HG03196 (cell line): ENCODE data around the gene WNT7B.

Source experiments
- ATAC-seq: cut with Tn5 transposase; IDR thresholded peaks from one replicate; pipeline ENCODE4 v1.9.1; 2021; ENCODE audit not compliant: unreplicated experiment

WNT7B gene

DNA sequence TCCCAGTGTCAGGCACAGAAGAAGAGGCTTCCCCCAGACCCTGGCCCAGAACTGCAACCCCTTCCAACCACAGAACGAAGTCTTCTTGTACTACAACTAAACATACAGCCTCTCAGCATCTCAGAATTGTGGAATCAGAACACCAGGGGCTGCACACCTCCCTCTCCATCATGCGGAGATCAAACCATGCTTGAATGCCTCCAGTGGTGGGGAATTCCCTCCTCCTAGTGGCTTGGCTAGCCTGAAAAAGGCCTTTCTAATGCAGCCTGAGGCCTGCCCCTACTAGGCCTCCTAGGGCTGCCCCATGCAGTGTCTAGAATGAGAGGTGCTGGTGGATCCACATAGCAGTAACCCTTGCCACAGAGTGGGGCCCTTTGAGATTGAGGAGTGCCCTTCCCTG is 62.7 kb downstream of the WNT7B start:
- no peak for ATAC-seq

DNA sequence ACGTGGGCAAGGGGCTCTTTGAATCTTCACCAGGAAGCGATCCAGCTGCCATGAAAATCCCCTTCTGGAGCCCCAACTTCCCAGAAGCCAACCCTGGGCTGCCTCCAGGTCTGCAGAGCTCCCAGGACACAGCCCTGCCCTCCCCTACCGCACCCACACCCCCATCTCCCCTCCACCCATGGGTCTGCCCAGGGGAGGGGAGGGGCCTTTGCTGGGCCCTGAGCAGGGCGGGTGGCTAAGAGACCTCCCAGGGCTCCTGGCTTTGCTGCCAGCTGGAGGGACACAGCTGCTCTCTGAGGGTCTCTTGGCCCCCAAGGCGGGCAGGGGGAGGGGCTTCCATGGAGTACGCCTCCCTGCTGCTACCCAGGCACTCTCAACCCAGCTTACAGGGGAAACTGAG is 64.1 kb downstream of the WNT7B start:
- no peak for ATAC-seq

- ATAC-seq: no peak
Measured at GRCh38 chr22:45911601-45912271, 65.2 kb downstream of the WNT7B start.

DNA sequence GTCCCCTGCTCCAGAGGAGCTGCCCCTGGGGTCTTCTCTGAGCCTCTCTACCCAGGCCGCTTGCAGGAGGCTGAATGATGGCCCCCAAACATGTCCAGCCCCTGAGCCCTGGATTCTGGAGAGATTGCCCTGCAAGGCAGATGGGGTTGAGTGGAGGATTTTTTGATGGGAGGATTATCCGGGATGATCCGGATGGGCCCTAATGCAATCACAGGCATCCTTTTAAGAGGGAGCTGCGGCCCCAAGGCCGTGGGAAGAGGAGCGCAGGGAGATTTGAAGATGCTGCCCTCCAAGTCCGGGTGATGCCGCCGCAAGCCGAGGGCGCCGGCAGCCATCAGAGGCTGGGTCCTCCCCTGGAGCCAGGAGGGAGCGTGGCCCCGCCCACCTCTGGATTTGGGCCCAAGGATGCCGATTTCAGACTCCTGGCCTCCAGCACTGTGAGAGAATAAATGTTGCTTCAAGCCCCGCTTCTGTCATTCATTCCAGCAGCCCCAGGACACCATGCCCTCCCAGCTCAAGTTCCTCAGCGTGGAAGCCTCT is 66.0 kb downstream of the WNT7B start:
- no peak for ATAC-seq

- ATAC-seq: no peak
Measured at GRCh38 chr22:45908961-45909360, 68.0 kb downstream of the WNT7B start.

DNA sequence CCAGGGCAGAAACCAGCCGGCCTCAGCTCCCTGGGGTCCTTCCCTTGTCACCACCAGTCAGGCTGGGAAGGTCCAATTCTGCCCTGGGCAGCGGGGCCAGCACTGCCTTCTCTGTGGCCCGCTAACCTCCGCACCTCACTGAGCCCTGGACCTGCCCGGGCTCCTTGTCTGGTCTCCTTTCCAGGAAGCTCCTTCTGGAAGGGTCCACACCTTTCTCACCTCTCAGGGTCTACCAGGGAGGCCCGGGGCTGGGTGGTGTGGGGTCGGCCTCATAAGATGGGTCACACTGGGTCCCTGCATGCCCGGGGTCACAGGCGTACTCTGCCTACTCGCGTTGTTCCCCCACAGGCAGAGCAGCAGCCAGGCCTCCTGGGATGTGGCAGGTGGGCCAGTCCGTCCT is 69.0 kb downstream of the WNT7B start:
- ATAC-seq: no peak

GRCh38 chr22:45907378-45907777 is 69.6 kb downstream of the WNT7B start:
- ATAC-seq: no peak

- no peak for ATAC-seq
Measured at GRCh38 chr22:45906946-45907345, 70.0 kb downstream of the WNT7B start.

GRCh38 chr22:45905924-45906865 is 70.8 kb downstream of the WNT7B start:
- ATAC-seq: no peak

GRCh38 chr22:45905326-45905923 is 71.5 kb downstream of the WNT7B start:
- no peak for ATAC-seq

DNA sequence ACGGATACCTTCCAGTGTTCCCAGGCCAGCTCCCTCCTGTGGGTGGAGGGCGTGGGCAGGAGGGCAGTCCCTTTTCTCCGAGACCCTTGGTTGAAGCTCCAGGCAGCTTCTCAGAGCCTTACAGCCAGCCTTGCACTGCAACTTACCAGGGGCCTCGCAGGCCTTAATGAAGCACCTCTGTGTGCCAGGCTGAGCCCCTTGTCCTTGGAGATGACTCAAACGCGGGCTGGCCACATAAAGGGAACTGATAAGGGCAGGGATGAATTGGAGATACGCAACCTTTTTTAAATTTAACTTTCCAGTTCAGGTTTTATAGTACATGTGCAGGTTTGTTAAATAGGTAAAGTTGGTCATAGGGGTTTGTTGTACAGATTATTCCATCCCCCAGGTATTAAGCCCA is 72.7 kb downstream of the WNT7B start:
- no peak for ATAC-seq

DNA sequence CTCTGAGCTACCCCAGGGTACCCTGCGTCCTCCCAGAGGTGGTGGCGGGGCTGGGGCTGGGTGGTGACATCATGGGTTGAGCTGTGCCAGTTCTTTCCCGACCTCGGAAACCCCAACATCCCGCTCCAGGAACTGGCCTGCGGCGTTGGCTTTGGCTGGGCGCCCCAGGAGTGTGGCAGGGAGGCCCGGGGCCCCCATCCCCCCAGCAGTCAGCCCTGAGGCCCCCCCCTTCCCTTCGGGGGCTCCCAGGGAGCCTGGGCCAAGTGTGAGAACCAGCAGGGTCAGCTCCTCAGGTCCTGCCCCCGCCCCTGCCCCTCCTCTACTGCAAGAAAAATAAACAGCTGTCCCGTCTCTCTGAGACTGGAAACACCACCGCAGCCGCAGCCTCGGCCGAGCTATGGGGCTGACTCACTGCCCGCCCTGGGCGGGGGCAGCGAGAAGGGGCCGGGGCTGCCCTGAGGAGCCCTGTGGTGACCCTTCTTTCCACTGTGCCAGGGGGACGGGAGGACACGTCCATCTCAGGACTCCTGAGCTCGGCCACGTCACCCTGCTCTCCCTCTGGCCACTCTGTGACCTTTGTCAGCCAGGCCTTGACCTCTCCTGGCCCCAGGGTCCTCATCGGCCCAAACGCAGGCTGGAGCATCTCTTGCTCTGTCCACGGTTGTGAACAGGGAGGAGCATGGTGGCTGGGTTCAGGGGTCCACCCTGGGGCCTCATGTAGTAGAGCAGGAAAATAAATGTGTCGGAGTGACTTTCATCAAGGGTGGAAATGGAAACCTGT is 73.4 kb downstream of the WNT7B start:
- ATAC-seq: no peak

DNA sequence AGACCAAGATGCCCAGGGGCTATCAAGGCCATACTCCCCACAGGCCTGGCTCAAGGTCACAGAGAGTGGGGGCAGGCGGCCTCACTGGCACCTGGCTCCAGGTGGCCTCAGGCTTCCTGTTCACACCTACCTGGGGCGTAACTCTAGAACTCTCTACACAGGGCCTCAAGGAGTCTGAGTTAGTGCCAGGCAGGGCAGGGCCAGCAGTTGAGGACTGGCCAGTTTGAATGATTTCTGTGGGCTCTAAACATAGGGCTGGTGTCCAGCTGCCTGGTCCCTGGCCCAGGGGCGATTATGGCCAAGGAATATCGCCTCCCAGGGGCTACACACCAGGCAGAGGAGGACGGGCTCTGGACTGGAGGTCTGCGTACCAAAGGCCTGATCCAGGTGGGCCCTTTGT is 79.2 kb downstream of the WNT7B start:
- ATAC-seq: no peak

DNA sequence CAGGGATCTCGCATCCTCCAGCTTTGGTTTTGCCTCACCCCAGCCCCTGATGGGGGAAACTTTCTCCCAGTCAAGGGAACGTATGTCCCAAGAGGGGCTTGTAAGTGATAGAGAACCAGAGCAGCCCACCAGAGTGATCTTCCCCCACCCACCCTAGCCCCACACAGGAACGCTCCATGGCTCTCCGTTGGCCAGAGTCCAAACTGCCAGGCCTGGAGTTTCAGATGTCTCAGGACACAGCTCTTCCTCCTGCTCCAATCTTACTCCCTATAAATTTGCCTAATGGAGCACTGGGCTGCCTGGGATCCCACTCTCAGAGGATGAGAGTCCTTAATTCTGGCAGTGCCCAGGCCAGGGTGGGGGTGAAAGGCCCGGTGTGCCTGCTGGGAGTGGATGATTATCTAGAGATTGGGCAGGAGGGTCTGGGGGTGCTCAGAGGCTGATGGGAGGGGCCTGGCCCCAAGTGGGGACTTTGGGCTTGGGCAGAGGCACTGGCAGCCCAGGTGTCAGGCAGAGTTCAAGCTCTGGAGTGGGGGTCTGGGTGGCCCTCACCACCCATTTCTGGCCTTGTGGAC is 79.9 kb downstream of the WNT7B start:
- no peak for ATAC-seq

DNA sequence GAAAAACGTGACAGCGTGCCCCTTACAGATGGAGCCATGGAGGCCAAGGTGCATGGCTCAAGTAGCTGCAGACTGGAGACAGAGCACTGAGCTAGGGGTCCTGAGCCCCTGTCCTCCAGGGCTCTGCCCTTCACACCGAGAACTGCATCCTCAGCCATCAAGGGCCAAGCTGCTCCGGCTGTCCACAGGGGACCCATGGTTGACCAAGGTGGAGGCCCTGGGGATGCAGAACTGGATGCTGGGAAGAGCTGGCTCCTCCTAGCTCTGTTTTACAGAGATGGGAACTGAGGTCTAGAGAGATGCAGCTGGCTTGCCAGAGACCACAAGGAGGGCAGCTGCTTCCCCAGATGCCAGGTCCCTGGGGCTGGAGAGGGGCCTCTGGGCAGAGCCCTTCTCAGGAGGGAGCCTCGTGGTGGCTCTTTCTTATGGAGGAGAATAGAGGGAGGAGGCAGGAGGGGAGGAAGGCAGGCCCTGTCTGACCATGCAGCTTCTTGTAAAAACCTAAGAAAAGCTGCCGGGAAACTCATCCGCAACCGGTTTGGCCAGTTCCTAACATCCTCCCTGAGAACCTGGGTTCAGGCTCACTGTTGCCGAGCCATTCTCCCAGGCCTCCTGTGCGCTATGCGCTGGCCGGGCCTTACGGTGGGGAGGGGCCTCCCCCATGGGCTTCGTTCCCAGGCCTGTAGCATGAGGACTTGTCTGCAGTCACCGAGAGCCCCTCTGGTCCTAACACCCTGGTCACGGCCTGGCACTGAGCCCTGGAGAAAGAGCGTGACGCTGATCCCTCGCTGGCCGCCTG is 80.6 kb downstream of the WNT7B start:
- ATAC-seq: no peak

DNA sequence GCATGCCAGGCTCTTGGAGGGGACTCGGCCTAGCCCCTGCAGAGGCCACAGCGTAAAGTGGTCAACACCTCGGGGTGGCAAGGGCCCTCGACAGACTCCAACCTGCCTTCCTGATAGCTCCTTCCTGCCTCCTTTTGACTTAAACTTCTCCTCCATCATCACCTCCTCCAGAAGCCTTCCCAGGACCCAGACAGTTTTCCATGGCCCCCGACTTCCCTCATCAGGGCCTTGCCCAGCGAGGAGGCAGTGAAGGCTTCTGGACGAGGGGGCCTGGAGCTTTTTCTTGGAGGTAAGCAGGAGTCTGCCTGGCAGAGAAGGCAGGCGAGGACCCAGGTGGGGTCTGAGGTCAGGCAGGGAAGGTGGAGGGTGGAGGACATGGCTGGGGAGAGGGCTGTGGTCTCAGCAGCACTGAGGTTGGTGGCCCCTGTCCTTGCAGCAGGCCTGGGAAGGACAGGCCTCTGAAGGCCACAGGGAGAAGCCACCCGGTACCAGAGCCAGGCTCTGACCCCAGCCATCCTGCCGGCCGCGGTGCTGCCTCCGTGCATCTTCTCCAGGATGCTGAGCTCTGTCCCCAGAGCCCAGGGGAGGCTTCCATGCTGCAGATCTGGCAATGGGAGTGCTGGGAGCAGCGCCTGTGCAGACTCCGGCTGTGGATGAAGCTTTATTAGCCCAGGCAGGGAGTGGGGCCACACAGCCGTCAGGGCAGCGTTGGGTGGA is 81.4 kb downstream of the WNT7B start:
- no peak for ATAC-seq

GRCh38 chr22:45893516-45893915 is 83.4 kb downstream of the WNT7B start:
- ATAC-seq: no peak

- ATAC-seq: no peak
Measured at GRCh38 chr22:45892681-45893461, 84.1 kb downstream of the WNT7B start.
